ENCODE results near the gene LMBRD1. TPM values are rescaled to one million over a fixed set of nuclear protein-coding genes. Genes with fewer than 3 reads are reported as not detected.
A peak's percentile ranks its signal among the peaks of the same experiment; 100 is the strongest.

LMBRD1 gene
- total RNA-seq, 1 donor from 2014 or later = 17.6 TPM

DNA sequence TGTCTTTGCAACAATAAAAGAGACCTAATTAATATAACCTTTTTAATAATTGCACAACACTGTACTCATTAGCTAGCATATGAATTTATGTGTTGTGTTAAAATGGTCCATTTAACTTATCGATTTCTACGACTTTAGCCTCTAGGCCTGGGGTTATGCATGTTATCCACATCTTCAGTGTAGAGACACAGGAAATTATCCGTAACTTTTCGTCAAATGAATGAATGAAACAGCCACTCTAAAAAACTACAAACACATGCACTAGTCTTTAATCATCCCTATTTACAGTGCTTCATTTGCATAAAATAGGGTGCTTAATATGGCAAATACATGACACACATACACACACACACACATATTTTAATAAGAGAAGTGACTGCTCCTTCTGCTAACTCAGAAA lies 22.3 kb upstream of the LMBRD1 start:
- no peak overlapping the region for H3K4me3 ChIP-seq (ENCODE audit: low read depth, low read length)
- no peak for DNase-seq (ENCODE audit: low read depth)
- no peaks in the 10 kb centered on the region for H3K27me3 ChIP-seq (ENCODE audit: control insufficient read depth, insufficient read depth, low read length)
- TF ChIP-seq, protein P1, sequence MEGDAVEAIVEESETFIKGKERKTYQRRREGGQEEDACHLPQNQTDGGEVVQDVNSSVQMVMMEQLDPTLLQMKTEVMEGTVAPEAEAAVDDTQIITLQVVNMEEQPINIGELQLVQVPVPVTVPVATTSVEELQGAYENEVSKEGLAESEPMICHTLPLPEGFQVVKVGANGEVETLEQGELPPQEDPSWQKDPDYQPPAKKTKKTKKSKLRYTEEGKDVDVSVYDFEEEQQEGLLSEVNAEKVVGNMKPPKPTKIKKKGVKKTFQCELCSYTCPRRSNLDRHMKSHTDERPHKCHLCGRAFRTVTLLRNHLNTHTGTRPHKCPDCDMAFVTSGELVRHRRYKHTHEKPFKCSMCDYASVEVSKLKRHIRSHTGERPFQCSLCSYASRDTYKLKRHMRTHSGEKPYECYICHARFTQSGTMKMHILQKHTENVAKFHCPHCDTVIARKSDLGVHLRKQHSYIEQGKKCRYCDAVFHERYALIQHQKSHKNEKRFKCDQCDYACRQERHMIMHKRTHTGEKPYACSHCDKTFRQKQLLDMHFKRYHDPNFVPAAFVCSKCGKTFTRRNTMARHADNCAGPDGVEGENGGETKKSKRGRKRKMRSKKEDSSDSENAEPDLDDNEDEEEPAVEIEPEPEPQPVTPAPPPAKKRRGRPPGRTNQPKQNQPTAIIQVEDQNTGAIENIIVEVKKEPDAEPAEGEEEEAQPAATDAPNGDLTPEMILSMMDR (IDR thresholded peaks at IDR 0.05; ENCODE audit: insufficient read depth, low read length, severe bottlenecking) = no peak
- FAIRE-seq = no peak
- H3K36me3 ChIP-seq (ENCODE audit: control insufficient read depth, insufficient read depth, low read length) = no peaks in the 10 kb centered on the region

DNA sequence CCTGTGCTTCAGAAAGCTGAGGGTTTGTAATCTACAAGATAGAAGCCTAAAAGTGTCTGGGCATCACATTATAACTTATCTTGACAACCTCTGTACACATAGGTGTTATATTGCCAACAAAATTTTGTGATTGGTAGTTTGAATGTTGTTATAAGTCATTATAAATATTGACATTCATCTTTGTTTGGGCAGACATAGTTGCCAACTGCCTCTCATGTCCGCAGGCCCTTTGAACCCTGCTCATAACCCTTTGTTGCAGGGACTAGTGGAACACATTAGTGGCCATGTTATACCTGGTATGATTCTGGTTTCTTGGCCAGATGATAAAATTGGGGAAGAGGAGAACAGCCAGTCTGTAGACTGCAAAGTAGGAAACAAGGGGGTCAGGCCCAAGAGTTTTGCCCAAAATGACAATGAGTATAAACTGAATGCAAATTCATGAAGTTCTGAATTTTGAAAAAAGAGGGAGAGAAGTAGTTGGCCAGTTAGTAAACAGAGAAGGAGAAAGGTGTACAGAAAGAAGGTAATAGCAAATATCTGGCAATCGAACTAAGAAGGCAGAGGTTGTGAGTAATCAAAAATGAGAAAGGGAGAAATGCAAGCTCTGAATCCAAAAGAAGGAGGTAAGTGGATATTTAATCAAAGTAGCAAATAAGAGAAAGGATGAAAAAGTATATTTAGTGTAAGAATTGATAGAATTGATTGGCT lies 21.6 kb upstream of the LMBRD1 start:
- TF ChIP-seq, protein P1 (IDR thresholded peaks at IDR 0.05; ENCODE audit: insufficient read depth, low read length, severe bottlenecking) = no peak
- DNase-seq (ENCODE audit: low read depth) (no peak), FAIRE-seq (no peak)
- Histone ChIP-seq H3K36me3 (ENCODE audit: control insufficient read depth, insufficient read depth, low read length) (no peaks in the 10 kb centered on the region), H3K4me3 (ENCODE audit: low read depth, low read length) (no peak overlapping the region), H3K27me3 (ENCODE audit: control insufficient read depth, insufficient read depth, low read length) (no peaks in the 10 kb centered on the region)

DNA sequence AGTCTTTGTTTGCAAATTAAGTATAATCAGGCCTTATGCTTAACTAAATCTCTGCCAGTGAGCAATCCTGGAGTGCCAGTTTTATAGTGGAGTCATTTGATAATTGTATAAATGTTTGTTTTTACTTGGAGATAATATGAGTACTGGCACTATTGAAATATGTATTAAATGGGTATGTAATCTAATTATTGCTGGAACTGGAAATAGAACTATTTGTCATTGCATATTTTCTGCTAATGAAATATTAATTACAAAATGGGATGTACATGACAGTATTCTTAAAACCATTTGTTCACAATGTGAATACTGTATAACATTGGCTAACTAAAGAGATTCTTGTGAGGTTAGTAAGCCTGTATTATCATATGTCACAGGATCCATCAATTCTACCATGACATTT lies 20.5 kb upstream of the LMBRD1 start:
- DNase-seq (ENCODE audit: low read depth) = no peak
- TF ChIP-seq, protein P1 (IDR thresholded peaks at IDR 0.05; ENCODE audit: insufficient read depth, low read length, severe bottlenecking) = no peak
- Histone ChIP-seq H3K27me3 (ENCODE audit: control insufficient read depth, insufficient read depth, low read length) (no peaks in the 10 kb centered on the region), H3K4me3 (ENCODE audit: low read depth, low read length) (no peak overlapping the region), H3K36me3 (ENCODE audit: control insufficient read depth, insufficient read depth, low read length) (no peaks in the 10 kb centered on the region)
- FAIRE-seq = no peak

DNA sequence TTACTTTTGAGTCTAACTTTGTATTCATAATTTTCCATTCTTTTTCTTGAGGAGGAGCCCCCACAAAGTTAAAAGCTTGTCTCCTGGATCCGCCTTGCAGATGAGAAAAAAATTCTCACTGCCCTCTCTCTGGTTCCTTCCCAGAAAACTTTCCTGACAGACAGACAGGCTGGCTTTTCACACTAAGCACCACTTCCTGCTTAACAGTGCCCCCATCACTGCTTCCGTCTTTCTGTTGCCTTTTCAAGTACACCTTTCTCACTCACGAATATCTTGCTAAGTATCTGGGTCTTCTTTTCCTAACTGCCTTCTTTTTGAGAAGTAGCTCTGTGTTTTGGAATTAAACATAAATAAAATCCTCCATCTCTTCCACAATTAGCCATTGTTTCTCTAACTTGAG lies 19.8 kb upstream of the LMBRD1 start:
- TF ChIP-seq, protein P1 (IDR thresholded peaks at IDR 0.05; ENCODE audit: insufficient read depth, low read length, severe bottlenecking) = no peak
- Histone ChIP-seq H3K27me3 (ENCODE audit: control insufficient read depth, insufficient read depth, low read length) (no peaks in the 10 kb centered on the region), H3K36me3 (ENCODE audit: control insufficient read depth, insufficient read depth, low read length) (no peaks in the 10 kb centered on the region), H3K4me3 (ENCODE audit: low read depth, low read length) (no peak overlapping the region)
- DNase-seq (ENCODE audit: low read depth) (no peak), FAIRE-seq (no peak)

DNA sequence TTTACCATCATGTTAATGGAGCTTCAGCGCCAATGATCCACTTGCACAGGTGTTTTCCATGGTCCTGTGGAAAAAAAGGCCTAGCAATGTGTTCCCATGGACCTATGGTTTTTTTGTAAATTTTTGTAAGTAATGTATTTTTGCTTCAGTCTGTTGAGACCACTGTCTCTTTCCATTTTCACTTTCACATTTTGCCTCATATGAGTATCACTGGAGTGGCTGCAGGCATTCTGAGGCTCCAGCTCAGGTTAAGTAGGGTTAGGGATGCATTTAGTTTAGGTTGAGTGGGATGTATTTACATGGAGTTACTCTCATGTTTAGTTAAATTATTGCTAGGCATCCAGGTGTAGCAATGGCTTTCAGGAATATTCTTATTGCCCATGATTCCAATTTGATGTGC lies 19.2 kb upstream of the LMBRD1 start:
- TF ChIP-seq, protein P1 (IDR thresholded peaks at IDR 0.05; ENCODE audit: insufficient read depth, low read length, severe bottlenecking) = no peak
- Histone ChIP-seq H3K36me3 (ENCODE audit: control insufficient read depth, insufficient read depth, low read length) (no peaks in the 10 kb centered on the region), H3K27me3 (ENCODE audit: control insufficient read depth, insufficient read depth, low read length) (no peaks in the 10 kb centered on the region), H3K4me3 (ENCODE audit: low read depth, low read length) (no peak overlapping the region)
- FAIRE-seq = no peak
- no peak for DNase-seq (ENCODE audit: low read depth)

DNA sequence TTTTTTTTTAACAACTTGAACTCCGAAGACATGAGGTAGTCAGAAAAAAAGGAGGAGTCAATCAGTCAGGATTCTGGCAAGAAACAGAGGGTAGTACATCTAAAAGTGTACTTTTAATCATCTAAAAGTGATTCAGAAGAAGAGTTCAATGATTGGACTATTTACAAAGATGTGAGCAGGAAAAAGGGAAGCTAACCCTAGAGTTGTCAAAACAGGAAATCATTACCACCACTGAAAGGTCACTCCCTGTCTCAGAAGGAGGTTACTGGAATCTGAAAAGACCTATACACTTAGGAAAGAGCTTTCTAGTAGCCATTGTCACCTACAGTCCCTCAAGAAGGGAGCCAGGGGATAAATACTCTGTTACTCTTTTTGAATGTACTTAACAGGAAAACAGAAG lies 16.7 kb upstream of the LMBRD1 start:
- TF ChIP-seq, protein P1 (IDR thresholded peaks at IDR 0.05; ENCODE audit: insufficient read depth, low read length, severe bottlenecking) = no peak
- DNase-seq (ENCODE audit: low read depth) (peak; percentile 13), FAIRE-seq (no peak)
- no peak overlapping the region for H3K4me3 ChIP-seq (ENCODE audit: low read depth, low read length)
- H3K36me3 ChIP-seq (ENCODE audit: control insufficient read depth, insufficient read depth, low read length) = no peaks in the 10 kb centered on the region
- H3K27me3 ChIP-seq (ENCODE audit: control insufficient read depth, insufficient read depth, low read length) = no peaks in the 10 kb centered on the region

All from bronchial epithelial cell (primary cell).